Colonic mucosa (tissue), 4 donors: Measurements from ENCODE around the gene SHISAL1. TPM values are rescaled to one million over a fixed set of nuclear protein-coding genes. Genes with fewer than 3 reads are reported as not detected.
"Not testable (repeated sequence)": the region's sequence is repeated elsewhere in the genome, so short reads cannot be mapped to it uniquely, and the experiment has no call there.

Source experiments
- DNase-seq: peaks from one replicate; pipeline ENCODE4 v3.0.0-alpha.2; 2020
- H3K27ac ChIP-seq: fragments of 200-600 bp; one replicate; pipeline ENCODE4 v1.8.0; 2021
- H3K27me3 ChIP-seq: fragments of 200-600 bp; one replicate; pipeline ENCODE4 v1.8.0; 2021
- H3K36me3 ChIP-seq: fragments of 200-600 bp; one replicate; pipeline ENCODE4 v1.8.0; 2021
- H3K4me1 ChIP-seq: fragments of 200-600 bp; one replicate; pipeline ENCODE4 v1.8.0; 2021; ENCODE audit warnings: mild to moderate bottlenecking
- H3K4me3 ChIP-seq: fragments of 200-600 bp; one replicate; pipeline ENCODE4 v1.8.0; 2021
- H3K9ac ChIP-seq, 2 donors: one replicate each; pipeline ENCODE4 v1.7.0; 2013; ENCODE audit warnings: control low read depth in 2 of 2, low read depth in 2 of 2, low read length in 2 of 2
- H3K9me3 ChIP-seq: fragments of 200-600 bp; one replicate; pipeline ENCODE4 v1.8.0; 2021
- intact Hi-C: fragments of 100-400 bp; cut with DNase I; formaldehyde crosslinking; loops from one replicate; pipeline ENCODE4 v1.14.1; 2022
- total RNA-seq, 2 donors: library from RNA; stranded (reverse); fragmentation: NEBNext Ultra II Directional in 1 of 2; extraction: Animal tissue kit (Norgen Biotek cat#: 25700) in 1 of 2; gene quantifications; one replicate each; pipeline ENCODE4 v1.2.1, GENCODE V29; 2021
- TF ChIP-seq, protein P1 (sequence below): fragments of 200-600 bp; IDR thresholded peaks from one replicate; pipeline ENCODE4 v1.8.0; 2022; ENCODE audit warnings: antibody characterized with exemption, mild to moderate bottlenecking
- donor health status: healthy.
- donor health status: DM: no; HTN: no; CAD: no.
- donor health status: DM: no; HTN: no; CAD: no.

SHISAL1 gene
- total RNA-seq, 2 donors from 2014 or later, result 0.27 to 6.6 TPM

DNA sequence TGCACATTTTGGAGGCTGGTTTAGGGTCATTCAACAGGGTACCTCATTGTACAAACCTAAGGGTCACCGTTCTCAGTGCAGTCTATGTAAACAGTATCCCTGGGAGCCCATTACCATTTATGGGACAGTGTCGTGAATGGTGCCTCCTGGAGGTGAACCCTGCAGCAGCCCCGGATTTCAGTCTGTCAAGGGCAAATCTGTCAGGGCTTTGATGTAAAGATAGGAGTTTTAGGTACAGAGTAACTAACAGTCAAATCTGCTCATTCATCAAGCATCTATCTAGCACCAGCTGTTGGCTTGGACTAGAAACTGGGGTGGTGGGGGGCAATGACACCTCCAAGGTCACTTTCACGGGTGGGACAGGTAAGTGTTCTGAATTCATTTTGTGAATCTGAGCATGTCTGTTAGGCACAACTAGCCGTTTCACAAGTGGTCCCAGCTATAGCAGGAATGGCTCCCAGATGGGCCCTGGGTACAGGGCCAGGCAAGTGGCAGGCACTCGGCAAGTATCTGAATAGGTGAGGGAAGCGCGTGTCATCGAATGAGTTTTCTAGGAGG, 68.4 kb downstream of the SHISAL1 start:
- no peaks in the 10 kb centered on the region for H3K27me3 ChIP-seq
- TF ChIP-seq, protein P1, sequence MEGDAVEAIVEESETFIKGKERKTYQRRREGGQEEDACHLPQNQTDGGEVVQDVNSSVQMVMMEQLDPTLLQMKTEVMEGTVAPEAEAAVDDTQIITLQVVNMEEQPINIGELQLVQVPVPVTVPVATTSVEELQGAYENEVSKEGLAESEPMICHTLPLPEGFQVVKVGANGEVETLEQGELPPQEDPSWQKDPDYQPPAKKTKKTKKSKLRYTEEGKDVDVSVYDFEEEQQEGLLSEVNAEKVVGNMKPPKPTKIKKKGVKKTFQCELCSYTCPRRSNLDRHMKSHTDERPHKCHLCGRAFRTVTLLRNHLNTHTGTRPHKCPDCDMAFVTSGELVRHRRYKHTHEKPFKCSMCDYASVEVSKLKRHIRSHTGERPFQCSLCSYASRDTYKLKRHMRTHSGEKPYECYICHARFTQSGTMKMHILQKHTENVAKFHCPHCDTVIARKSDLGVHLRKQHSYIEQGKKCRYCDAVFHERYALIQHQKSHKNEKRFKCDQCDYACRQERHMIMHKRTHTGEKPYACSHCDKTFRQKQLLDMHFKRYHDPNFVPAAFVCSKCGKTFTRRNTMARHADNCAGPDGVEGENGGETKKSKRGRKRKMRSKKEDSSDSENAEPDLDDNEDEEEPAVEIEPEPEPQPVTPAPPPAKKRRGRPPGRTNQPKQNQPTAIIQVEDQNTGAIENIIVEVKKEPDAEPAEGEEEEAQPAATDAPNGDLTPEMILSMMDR, result no peak
- H3K9me3 ChIP-seq, result no peaks in the 10 kb centered on the region
- no peak overlapping the region for H3K27ac ChIP-seq
- DNase-seq, result no peak
- no peaks in the 10 kb centered on the region for H3K4me1 ChIP-seq
- intact Hi-C loops, result no loop called here
- H3K4me3 ChIP-seq, result no peak overlapping the region
- H3K36me3 ChIP-seq, result no peaks in the 10 kb centered on the region
- no peak overlapping the region for H3K9ac ChIP-seq

DNA sequence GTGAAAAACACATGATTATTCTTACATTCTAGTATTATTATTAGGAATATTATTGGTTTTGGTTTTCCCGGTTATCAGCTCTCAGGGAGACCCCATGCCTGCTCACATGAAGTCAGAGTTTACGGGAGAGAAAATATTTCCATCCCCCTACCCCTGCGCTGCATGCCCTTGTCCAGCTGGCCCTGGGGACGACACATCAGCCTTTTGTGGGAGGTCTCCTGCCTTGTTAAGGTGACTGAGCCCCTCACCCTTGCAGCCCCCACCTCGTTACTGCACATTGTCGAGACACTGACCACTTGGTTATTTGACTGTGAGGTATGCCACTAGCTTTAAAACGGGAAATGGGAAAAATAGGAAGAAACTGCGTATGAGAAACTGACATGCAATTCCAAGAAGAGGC, 69.0 kb downstream of the SHISAL1 start:
- Histone ChIP-seq H3K9me3 (no peaks in the 10 kb centered on the region), H3K4me1 (no peaks in the 10 kb centered on the region), H3K27me3 (no peaks in the 10 kb centered on the region), H3K36me3 (no peaks in the 10 kb centered on the region), H3K9ac (no peak overlapping the region), H3K4me3 (no peak overlapping the region), H3K27ac (no peak overlapping the region)
- DNase-seq, result no peak
- TF ChIP-seq, protein P1, result no peak
- intact Hi-C loops, result no loop called here

DNA sequence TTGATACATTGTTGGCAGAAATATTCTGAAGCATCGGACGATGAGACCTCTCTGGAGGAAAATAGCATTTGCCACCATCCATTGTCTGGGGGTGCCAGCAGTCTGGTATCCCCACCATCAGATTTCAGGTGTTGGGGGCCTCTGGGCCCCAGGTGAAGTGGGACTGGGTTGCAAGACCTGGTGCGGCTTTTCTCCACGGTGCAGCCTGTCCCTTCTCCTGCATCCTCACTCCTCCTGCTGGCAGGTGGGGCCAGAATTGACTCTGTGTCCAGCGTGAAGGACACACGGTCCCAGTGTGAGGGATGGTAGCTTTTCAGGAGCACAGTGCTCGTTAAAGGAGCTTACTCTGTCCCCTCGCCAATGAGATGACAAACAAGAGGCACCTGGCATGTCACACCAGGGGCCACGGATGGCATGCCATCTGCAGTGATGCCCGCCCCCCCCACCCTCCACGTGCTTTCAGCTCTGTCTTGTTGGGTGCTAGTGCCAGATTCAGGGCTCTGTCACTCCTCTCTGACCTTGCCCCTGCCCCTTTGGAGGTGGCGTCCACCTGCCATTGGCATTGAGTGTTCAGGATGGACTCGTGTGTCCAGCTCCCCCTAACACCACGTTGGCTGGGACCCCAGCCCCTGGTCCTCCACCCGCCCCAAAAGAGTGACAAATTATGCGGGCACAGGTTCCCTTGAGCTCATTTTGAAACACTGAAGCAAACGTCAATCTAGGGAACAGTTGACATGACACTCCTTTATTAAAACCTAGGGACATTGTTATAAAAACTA, 69.6 kb downstream of the SHISAL1 start:
- Histone ChIP-seq H3K27me3 (no peaks in the 10 kb centered on the region), H3K4me1 (no peaks in the 10 kb centered on the region), H3K9me3 (no peaks in the 10 kb centered on the region), H3K27ac (no peak overlapping the region), H3K4me3 (no peak overlapping the region), H3K36me3 (no peaks in the 10 kb centered on the region), H3K9ac (no peak overlapping the region)
- TF ChIP-seq, protein P1, result no peak
- intact Hi-C loops, result no loop called here
- no peak for DNase-seq

DNA sequence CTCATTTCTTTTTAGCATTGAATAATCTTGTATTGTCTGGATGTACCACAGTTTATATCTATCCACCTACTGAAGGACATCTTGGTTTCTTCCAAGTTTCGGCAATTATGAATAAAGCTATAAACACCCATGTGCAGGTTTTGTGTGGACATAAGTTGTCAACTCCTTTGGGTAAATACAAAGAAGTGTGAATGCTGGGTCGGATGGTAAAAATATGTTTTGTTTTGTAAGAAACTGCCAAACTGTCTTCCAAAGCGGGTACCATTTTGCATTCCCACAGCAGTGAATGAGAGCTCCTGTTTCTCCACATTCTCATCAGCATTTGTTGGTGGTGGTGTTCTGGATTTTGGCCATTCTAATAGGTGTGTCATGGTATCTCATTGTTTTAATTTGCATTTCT, 71.6 kb downstream of the SHISAL1 start:
- H3K9me3 ChIP-seq, H3K27ac ChIP-seq, DNase-seq, H3K27me3 ChIP-seq, H3K4me1 ChIP-seq, intact Hi-C loops, H3K36me3 ChIP-seq, H3K9ac ChIP-seq, H3K4me3 ChIP-seq: not testable (repeated sequence)

DNA sequence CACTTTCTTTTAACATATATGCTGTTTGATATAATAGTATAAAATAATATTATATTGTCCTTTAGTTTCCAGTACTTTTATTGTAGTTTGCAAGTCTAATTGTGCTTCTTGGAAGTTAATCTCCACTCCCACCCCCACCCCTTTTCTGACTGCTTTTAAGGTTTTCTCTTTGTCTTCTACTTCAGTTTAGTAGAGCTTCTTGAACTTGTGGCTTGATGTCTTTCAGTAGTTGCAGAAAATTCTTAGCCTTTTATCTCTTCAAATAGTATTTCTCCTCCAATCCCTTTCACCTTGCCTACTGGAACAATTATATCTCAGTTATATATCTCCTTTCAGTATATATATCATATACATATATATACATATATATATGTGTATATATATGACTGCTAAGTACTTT, 75.5 kb downstream of the SHISAL1 start:
- Histone ChIP-seq H3K4me3 (no peak overlapping the region), H3K27ac (no peak overlapping the region), H3K4me1 (no peaks in the 10 kb centered on the region), H3K36me3 (no peaks in the 10 kb centered on the region), H3K9ac (no peak overlapping the region), H3K9me3 (no peaks in the 10 kb centered on the region), H3K27me3 (no peaks in the 10 kb centered on the region)
- intact Hi-C loops, result no loop called here
- TF ChIP-seq, protein P1, result no peak
- no peak for DNase-seq

DNA sequence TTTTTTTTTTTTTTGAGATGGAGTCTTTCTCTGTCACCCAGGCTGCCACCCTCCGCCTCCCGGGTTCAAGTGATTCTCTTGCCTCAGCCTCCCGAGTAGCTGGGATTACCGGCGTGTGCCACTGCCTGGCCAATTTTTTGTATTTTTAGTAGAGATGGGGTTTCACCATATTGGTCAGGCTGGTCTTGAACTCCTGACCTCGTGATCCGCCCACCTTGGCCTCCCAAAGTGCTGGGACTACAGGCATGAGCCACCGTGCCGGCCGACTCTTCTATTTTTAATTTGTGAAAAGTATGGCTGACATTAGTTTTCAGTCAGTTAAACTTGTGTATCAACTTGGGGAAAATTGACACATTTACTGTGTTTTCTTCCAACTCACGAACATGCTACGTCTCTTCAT, 78.4 kb downstream of the SHISAL1 start:
- H3K9ac ChIP-seq, DNase-seq, H3K4me1 ChIP-seq, H3K36me3 ChIP-seq, H3K4me3 ChIP-seq, H3K27ac ChIP-seq, intact Hi-C loops, H3K27me3 ChIP-seq, H3K9me3 ChIP-seq: not testable (repeated sequence)
